ENCODE results near the gene HAPSTR1.

DNA sequence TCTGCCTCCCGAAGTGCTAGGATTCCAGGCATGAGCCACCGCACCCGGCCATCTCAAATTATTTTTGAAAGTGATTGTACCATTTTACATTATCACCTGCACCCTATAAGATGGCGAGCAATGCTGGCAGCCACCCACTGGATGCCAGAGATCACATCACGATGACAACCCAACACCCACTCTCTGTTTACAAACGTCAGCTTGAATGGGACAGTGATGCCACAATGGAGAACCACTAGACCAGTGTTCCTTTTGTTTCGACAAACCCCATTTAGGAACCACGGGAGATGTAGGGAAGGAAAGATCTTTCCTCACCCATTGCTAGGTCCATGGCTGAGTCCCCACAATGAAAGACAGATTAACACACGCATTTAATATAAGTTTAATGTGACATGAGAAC lies 20.1 kb upstream of the HAPSTR1 start:
- no peak for TF ChIP-seq POLR2AphosphoS5 (IDR thresholded peaks at IDR 0.05; ENCODE audit: low read depth, low read length)
- no peak for TF ChIP-seq POLR2A (IDR thresholded peaks at IDR 0.05; ENCODE audit: low read depth, low read length)

All from GM12892 (cell line).